BLaER1 treated with 17β-estradiol and CSF1 and Interleukin-3, amounts not matched to agents 10 nM and 100 nM (cell line): ENCODE results near the gene FOSL2.

Source experiments
- H3K27ac ChIP-seq, 11 experiments: shearing (Covaris generic); formaldehyde crosslinking; 2 replicates each; pipeline ENCODE4 v1.8.1; 2022
- H3K27me3 ChIP-seq, 11 experiments: shearing (Covaris generic); formaldehyde crosslinking; 2 replicates each; pipeline ENCODE4 v1.8.1; 2022
- H3K36me3 ChIP-seq, 11 experiments: shearing (Covaris generic); formaldehyde crosslinking; 2 replicates each; pipeline ENCODE4 v1.8.1; 2022
- H3K4me1 ChIP-seq, 10 experiments: shearing (Covaris generic); formaldehyde crosslinking; 2 replicates each; pipeline ENCODE4 v1.8.1; 2022
- H3K4me2 ChIP-seq, 11 experiments: shearing (Covaris generic); formaldehyde crosslinking; 2 replicates each; pipeline ENCODE4 v1.8.1; 2022
- H3K4me3 ChIP-seq, 10 experiments: shearing (Covaris generic); formaldehyde crosslinking; 2 replicates each; pipeline ENCODE4 v1.8.1; 2022
- H3K9ac ChIP-seq, 11 experiments: shearing (Covaris generic); formaldehyde crosslinking; 2 replicates each; pipeline ENCODE4 v1.8.1; 2022
- H3K9me3 ChIP-seq, 11 experiments: shearing (Covaris generic); formaldehyde crosslinking; replicated peaks in 1 of 11; 2 replicates each; pipeline ENCODE4 v1.8.1; 2022
- H4K20me1 ChIP-seq, 11 experiments: shearing (Covaris generic); formaldehyde crosslinking; 2 replicates each; pipeline ENCODE4 v1.8.1; 2022
- Cebpa-rat ChIP-seq, 11 experiments: shearing (Covaris generic); IDR thresholded peaks; 2 replicates each; pipeline ENCODE4 v1.8.1; 2022

Gene FOSL2

DNA sequence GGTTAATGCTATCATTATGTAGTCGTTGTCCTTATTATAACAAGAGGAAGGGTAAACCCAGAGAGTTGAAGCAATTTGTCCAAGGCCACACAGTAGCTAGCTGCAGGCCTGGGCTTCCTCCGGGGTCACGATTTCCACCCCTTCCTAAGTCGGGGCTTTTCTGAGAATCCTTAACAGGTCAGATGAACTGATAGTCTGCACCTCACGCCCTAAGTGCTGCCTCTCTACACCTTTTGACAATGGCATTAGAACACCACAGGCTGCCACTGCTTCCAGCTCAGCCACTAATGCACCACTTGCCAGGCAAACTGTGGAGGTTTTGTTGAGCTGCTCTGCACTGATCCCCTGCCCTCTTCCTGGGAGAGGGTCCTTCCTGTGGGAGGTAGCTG is 37.7 kb downstream of the FOSL2 start:
- H3K27me3 ChIP-seq = no peaks in the 10 kb centered on the region
- no peaks in the 10 kb centered on the region; a peak in 1 of 22 replicates for H4K20me1 ChIP-seq

GRCh38 chr2:28430788-28431418 is 38.2 kb downstream of the FOSL2 start:
- Histone ChIP-seq H4K20me1 (no peaks in the 10 kb centered on the region; a peak in 1 of 22 replicates), H3K9me3 (peaks cover 4 to 16% (median 9%) of the 10 kb centered on the region in 11 experiments; a peak in 14 of 22 replicates), H3K9ac (no peak overlapping the region), H3K4me1 (peaks cover 0 to 60% (median 8%) of the 10 kb centered on the region in 10 experiments; a peak in 12 of 20 replicates), H3K4me2 (no peak overlapping the region), H3K27ac (no peak overlapping the region), H3K4me3 (no peak overlapping the region), H3K27me3 (no peaks in the 10 kb centered on the region), H3K36me3 (no peaks in the 10 kb centered on the region)
- no peak for TF ChIP-seq Cebpa-rat (IDR thresholded peaks at IDR 0.05)

More for the DNA sequence above, 37.7 kb downstream of the FOSL2 start:
- Histone ChIP-seq H3K36me3 (no peaks in the 10 kb centered on the region), H3K27ac (no peak overlapping the region), H3K4me2 (no peak overlapping the region), H3K4me3 (no peak overlapping the region), H3K9me3 (peaks cover 4 to 16% (median 9%) of the 10 kb centered on the region in 11 experiments; a peak in 14 of 22 replicates), H3K4me1 (peaks cover 0 to 60% (median 5%) of the 10 kb centered on the region in 10 experiments; a peak in 12 of 20 replicates), H3K9ac (no peak overlapping the region)
- TF ChIP-seq Cebpa-rat (IDR thresholded peaks at IDR 0.05) = no peak

DNA sequence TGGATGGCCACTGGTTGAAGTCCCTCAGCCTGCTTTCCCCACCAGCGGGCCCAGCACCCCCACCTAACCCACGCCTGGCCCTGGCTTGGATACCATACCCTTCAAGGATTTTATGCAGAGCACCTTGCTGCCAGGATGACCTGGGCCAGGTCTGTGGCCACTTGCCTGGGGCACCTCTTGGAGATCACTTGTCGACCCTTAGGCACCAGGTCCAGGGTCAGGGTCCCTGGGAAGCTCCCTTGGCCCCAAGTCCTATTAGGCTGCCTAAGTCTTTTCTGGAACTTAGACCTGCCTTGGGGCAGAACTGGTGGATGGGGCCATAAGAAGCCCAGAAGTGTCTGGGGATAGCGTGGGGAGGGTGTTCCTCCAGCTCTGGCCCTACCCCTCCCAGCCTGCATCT is 39.1 kb downstream of the FOSL2 start:
- Histone ChIP-seq H3K4me1 (peaks cover 0 to 63% (median 8%) of the 10 kb centered on the region in 10 experiments; a peak in 12 of 20 replicates), H3K4me3 (no peak overlapping the region), H3K4me2 (peak overlapping the region in 2 of 11 experiments; percentile 39 to 54; a peak in 2 of 22 replicates), H3K36me3 (no peaks in the 10 kb centered on the region), H3K9ac (no peak overlapping the region), H3K9me3 (peaks cover 4 to 16% (median 9%) of the 10 kb centered on the region in 11 experiments; a peak in 14 of 22 replicates), H3K27ac (no peak overlapping the region), H4K20me1 (no peaks in the 10 kb centered on the region; a peak in 1 of 22 replicates), H3K27me3 (no peaks in the 10 kb centered on the region)
- no peak for TF ChIP-seq Cebpa-rat (IDR thresholded peaks at IDR 0.05)

GRCh38 chr2:28432362-28432761 is 39.7 kb downstream of the FOSL2 start:
- Histone ChIP-seq H3K4me1 (peaks cover 0 to 58% (median 8%) of the 10 kb centered on the region in 10 experiments; a peak in 13 of 20 replicates), H3K9me3 (peaks cover 4 to 16% (median 9%) of the 10 kb centered on the region in 11 experiments; a peak in 14 of 22 replicates), H3K36me3 (no peaks in the 10 kb centered on the region), H3K4me3 (no peak overlapping the region), H3K9ac (no peak overlapping the region), H3K4me2 (peak overlapping the region in 3 of 11 experiments; percentile 37 to 54 (median 39); a peak in 6 of 22 replicates), H3K27ac (no peak overlapping the region), H4K20me1 (no peaks in the 10 kb centered on the region; a peak in 1 of 22 replicates), H3K27me3 (no peaks in the 10 kb centered on the region)
- TF ChIP-seq Cebpa-rat (IDR thresholded peaks at IDR 0.05) = no peak

- Histone ChIP-seq H3K9me3 (peaks cover 4 to 16% (median 9%) of the 10 kb centered on the region in 11 experiments; a peak in 14 of 22 replicates), H3K27ac (no peak overlapping the region), H3K27me3 (no peaks in the 10 kb centered on the region), H3K9ac (no peak overlapping the region), H3K4me1 (peaks cover 0 to 57% (median 15%) of the 10 kb centered on the region in 10 experiments; a peak in 16 of 20 replicates), H4K20me1 (no peaks in the 10 kb centered on the region; a peak in 1 of 22 replicates), H3K36me3 (no peaks in the 10 kb centered on the region), H3K4me2 (no peak overlapping the region), H3K4me3 (no peak overlapping the region)
- no peak for TF ChIP-seq Cebpa-rat (IDR thresholded peaks at IDR 0.05)
Measured at GRCh38 chr2:28433215-28433614, 40.6 kb downstream of the FOSL2 start.

GRCh38 chr2:28433935-28434599 is 41.4 kb downstream of the FOSL2 start:
- H3K4me1 ChIP-seq = peaks cover 0 to 51% (median 15%) of the 10 kb centered on the region in 10 experiments; a peak in 16 of 20 replicates
- H4K20me1 ChIP-seq = no peaks in the 10 kb centered on the region; a peak in 1 of 22 replicates
- no peaks in the 10 kb centered on the region for H3K27me3 ChIP-seq
- H3K9ac ChIP-seq = no peak overlapping the region
- TF ChIP-seq Cebpa-rat (IDR thresholded peaks at IDR 0.05) = no peak
- H3K27ac ChIP-seq = no peak overlapping the region
- H3K36me3 ChIP-seq = no peaks in the 10 kb centered on the region
- H3K9me3 ChIP-seq = peaks cover 4 to 16% (median 9%) of the 10 kb centered on the region in 11 experiments; a peak in 14 of 22 replicates
- H3K4me3 ChIP-seq = no peak overlapping the region
- peak overlapping the region in 2 of 11 experiments; percentile 43 to 57; a peak in 2 of 22 replicates for H3K4me2 ChIP-seq

- peaks cover 0 to 50% (median 15%) of the 10 kb centered on the region in 10 experiments; a peak in 16 of 20 replicates for H3K4me1 ChIP-seq
- H4K20me1 ChIP-seq = no peaks in the 10 kb centered on the region; a peak in 1 of 22 replicates
- H3K36me3 ChIP-seq = no peaks in the 10 kb centered on the region
- H3K9me3 ChIP-seq = peaks cover 4 to 16% (median 9%) of the 10 kb centered on the region in 11 experiments; a peak in 14 of 22 replicates
- no peak overlapping the region for H3K9ac ChIP-seq
- no peak overlapping the region for H3K4me3 ChIP-seq
- no peaks in the 10 kb centered on the region for H3K27me3 ChIP-seq
- H3K4me2 ChIP-seq = peak overlapping the region in 3 of 11 experiments; percentile 22 to 57 (median 43); a peak in 5 of 22 replicates
- TF ChIP-seq Cebpa-rat (IDR thresholded peaks at IDR 0.05) = no peak
- H3K27ac ChIP-seq = no peak overlapping the region
Measured at GRCh38 chr2:28434600-28434989, 41.9 kb downstream of the FOSL2 start.

DNA sequence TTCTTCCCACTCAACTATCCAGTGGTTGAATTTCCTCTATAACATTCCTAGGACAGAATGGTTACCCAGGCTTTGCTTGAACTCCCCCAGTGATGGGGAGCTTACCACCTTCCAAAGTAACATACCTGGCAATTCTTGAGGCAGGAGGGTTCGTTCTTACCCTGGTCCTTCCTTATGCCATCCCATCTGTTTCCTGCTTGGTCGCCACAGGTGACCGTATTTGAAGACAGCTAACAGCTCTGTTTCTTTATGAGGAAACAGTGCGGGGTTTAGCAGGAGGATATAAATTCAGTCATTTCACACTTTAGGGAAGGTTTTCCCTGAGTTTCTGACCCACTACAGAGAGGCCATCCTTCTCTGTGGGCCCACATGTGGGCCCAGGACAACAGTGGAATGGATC is 42.6 kb downstream of the FOSL2 start:
- H3K4me2 ChIP-seq = peak overlapping the region in 5 of 11 experiments; percentile 8 to 57 (median 27); a peak in 9 of 22 replicates
- no peak overlapping the region for H3K27ac ChIP-seq
- H3K9me3 ChIP-seq = peaks cover 4 to 16% (median 9%) of the 10 kb centered on the region in 11 experiments; a peak in 14 of 22 replicates
- H4K20me1 ChIP-seq = no peaks in the 10 kb centered on the region; a peak in 1 of 22 replicates
- no peak overlapping the region for H3K9ac ChIP-seq
- H3K4me3 ChIP-seq = no peak overlapping the region
- peaks cover 0 to 50% (median 15%) of the 10 kb centered on the region in 10 experiments; a peak in 16 of 20 replicates for H3K4me1 ChIP-seq
- TF ChIP-seq Cebpa-rat (IDR thresholded peaks at IDR 0.05) = no peak
- H3K27me3 ChIP-seq = no peaks in the 10 kb centered on the region
- no peaks in the 10 kb centered on the region for H3K36me3 ChIP-seq
